Mesodermal cell (in vitro differentiated cells): ENCODE measurements around the gene EVC.

ENCODE experiments used
- H3K27ac ChIP-seq: 2 replicates; pipeline ENCODE4 v1.7.0; 2013; ENCODE audit warnings: mild to moderate bottlenecking, low read depth, low read length, moderate library complexity; ENCODE audit not compliant: severe bottlenecking
- H3K36me3 ChIP-seq: 2 replicates; pipeline ENCODE4 v1.7.1; 2013; ENCODE audit warnings: mild to moderate bottlenecking, low read length, moderate library complexity; ENCODE audit not compliant: control insufficient read depth, insufficient read depth
- H3K4me1 ChIP-seq: one replicate; pipeline ENCODE4 v1.7.1; 2013; ENCODE audit warnings: mild to moderate bottlenecking, low read length; ENCODE audit not compliant: insufficient read depth, control insufficient read depth, poor library complexity, severe bottlenecking
- H3K4me3 ChIP-seq: 2 replicates; pipeline ENCODE4 v1.7.0; 2013; ENCODE audit warnings: low read length, control low read depth, mild to moderate bottlenecking; ENCODE audit not compliant: insufficient read depth, poor library complexity, severe bottlenecking; ENCODE audit errors: extremely low read depth
- H3K9me3 ChIP-seq: 2 replicates; pipeline ENCODE4 v1.7.1; 2013; ENCODE audit warnings: mild to moderate bottlenecking, low read length, moderate library complexity; ENCODE audit not compliant: control insufficient read depth
- WGBS, 2 experiments: methylation state at CpG; one replicate each; pipeline ENCODE4 v1.1.5; 2013; ENCODE audit warnings: missing lambda C conversion rate in 2 of 2; ENCODE audit not compliant: insufficient coverage in 2 of 2; 5-methylcytosine and 5-hydroxymethylcytosine counted together

Gene EVC

GRCh38 chr4:5755679-5756078, 44.7 kb downstream of the EVC start:
- Histone ChIP-seq H3K4me3 (no peak overlapping the region), H3K36me3 (peaks cover 36% of the 10 kb centered on the region), H3K9me3 (no peaks in the 10 kb centered on the region), H3K4me1 (peaks cover 34% of the 10 kb centered on the region), H3K27ac (no peak overlapping the region)
- 88 to 90% methylated on average over 6 of the region's 7 CpGs for WGBS, 2 experiments

GRCh38 chr4:5756271-5756670, 45.3 kb downstream of the EVC start:
- H3K4me1 ChIP-seq: peaks cover 34% of the 10 kb centered on the region
- H3K4me3 ChIP-seq: no peak overlapping the region
- H3K36me3 ChIP-seq: peaks cover 35% of the 10 kb centered on the region
- H3K27ac ChIP-seq: no peak overlapping the region
- 94 to 96% methylated on average over 8 of the region's 9 CpGs for WGBS, 2 experiments
- H3K9me3 ChIP-seq: no peaks in the 10 kb centered on the region

- H3K9me3 ChIP-seq: no peaks in the 10 kb centered on the region
- H3K4me1 ChIP-seq: peaks cover 30% of the 10 kb centered on the region
- peaks cover 32% of the 10 kb centered on the region for H3K36me3 ChIP-seq
- H3K27ac ChIP-seq: no peak overlapping the region
- WGBS, 2 experiments: 93 to 95% methylated on average over 7 of the region's 7 CpGs
- H3K4me3 ChIP-seq: no peak overlapping the region
Measured at GRCh38 chr4:5757091-5757490, 46.1 kb downstream of the EVC start.

GRCh38 chr4:5757536-5757935, 46.5 kb downstream of the EVC start:
- Histone ChIP-seq H3K27ac (no peak overlapping the region), H3K4me3 (no peak overlapping the region), H3K4me1 (peaks cover 26% of the 10 kb centered on the region), H3K9me3 (no peaks in the 10 kb centered on the region), H3K36me3 (peaks cover 32% of the 10 kb centered on the region)
- 100% methylated on average over 1 of the region's 4 CpGs; no CpG with 5 or more reads in 1 of the 2 experiments for WGBS, 2 experiments

- 90 to 93% methylated on average over 10 of the region's 10 CpGs for WGBS, 2 experiments
- peaks cover 32% of the 10 kb centered on the region for H3K36me3 ChIP-seq
- no peak overlapping the region for H3K27ac ChIP-seq
- H3K4me3 ChIP-seq: no peak overlapping the region
- no peaks in the 10 kb centered on the region for H3K9me3 ChIP-seq
- peaks cover 22% of the 10 kb centered on the region for H3K4me1 ChIP-seq
Measured at GRCh38 chr4:5757954-5758353, 47.0 kb downstream of the EVC start.

- Histone ChIP-seq H3K36me3 (peaks cover 32% of the 10 kb centered on the region), H3K27ac (no peak overlapping the region), H3K4me3 (no peak overlapping the region), H3K4me1 (peaks cover 14% of the 10 kb centered on the region), H3K9me3 (no peaks in the 10 kb centered on the region)
- 87 to 88% methylated on average over 4 to 7 of the region's 7 CpGs for WGBS, 2 experiments
Measured at GRCh38 chr4:5758741-5759140, 47.7 kb downstream of the EVC start.

- H3K27ac ChIP-seq: no peak overlapping the region
- 93 to 95% methylated on average over 22 of the region's 22 CpGs for WGBS, 2 experiments
Measured at GRCh38 chr4:5759236-5760075, 48.5 kb downstream of the EVC start.

GRCh38 chr4:5760246-5760645, 49.2 kb downstream of the EVC start:
- Histone ChIP-seq H3K4me1 (peaks cover 10% of the 10 kb centered on the region), H3K4me3 (no peak overlapping the region), H3K27ac (no peak overlapping the region), H3K36me3 (peaks cover 31% of the 10 kb centered on the region), H3K9me3 (no peaks in the 10 kb centered on the region)
- WGBS, 2 experiments: 90 to 98% methylated on average over 4 to 5 of the region's 5 CpGs

More at GRCh38 chr4:5759236-5760075, 48.5 kb downstream of the EVC start:
- H3K4me3 ChIP-seq: no peak overlapping the region
- H3K36me3 ChIP-seq: peaks cover 32% of the 10 kb centered on the region
- no peaks in the 10 kb centered on the region for H3K9me3 ChIP-seq
- peaks cover 10% of the 10 kb centered on the region for H3K4me1 ChIP-seq

- H3K27ac ChIP-seq: no peak overlapping the region
- peaks cover 10% of the 10 kb centered on the region for H3K4me1 ChIP-seq
- 97% methylated on average over 6 to 7 of the region's 9 CpGs for WGBS, 2 experiments
- peaks cover 24% of the 10 kb centered on the region for H3K36me3 ChIP-seq
- H3K9me3 ChIP-seq: no peaks in the 10 kb centered on the region
- no peak overlapping the region for H3K4me3 ChIP-seq
Measured at GRCh38 chr4:5760936-5761480, 50.0 kb downstream of the EVC start.

GRCh38 chr4:5770051-5770450, 59.0 kb downstream of the EVC start:
- Histone ChIP-seq H3K9me3 (peaks cover 28% of the 10 kb centered on the region), H3K36me3 (peaks cover 21% of the 10 kb centered on the region), H3K4me1 (no peaks in the 10 kb centered on the region), H3K27ac (no peak overlapping the region), H3K4me3 (no peak overlapping the region)
- 81 to 92% methylated on average over 2 to 4 of the region's 4 CpGs for WGBS, 2 experiments
